NOMO-1 treated with dmso at 0.1 percent for 144 hours (cell line): ENCODE measurements around the gene BBC3.

ENCODE experiments used
- DNase-seq: peaks from one replicate; lab custom pipeline; 2025; ENCODE audit not compliant: unreplicated experiment; lab: John Stamatoyannopoulos, UW

BBC3 gene

GRCh38 chr19:47231215-47232054 is 436 bp upstream of the BBC3 start:
- DNase-seq: peak; percentile 68

DNA sequence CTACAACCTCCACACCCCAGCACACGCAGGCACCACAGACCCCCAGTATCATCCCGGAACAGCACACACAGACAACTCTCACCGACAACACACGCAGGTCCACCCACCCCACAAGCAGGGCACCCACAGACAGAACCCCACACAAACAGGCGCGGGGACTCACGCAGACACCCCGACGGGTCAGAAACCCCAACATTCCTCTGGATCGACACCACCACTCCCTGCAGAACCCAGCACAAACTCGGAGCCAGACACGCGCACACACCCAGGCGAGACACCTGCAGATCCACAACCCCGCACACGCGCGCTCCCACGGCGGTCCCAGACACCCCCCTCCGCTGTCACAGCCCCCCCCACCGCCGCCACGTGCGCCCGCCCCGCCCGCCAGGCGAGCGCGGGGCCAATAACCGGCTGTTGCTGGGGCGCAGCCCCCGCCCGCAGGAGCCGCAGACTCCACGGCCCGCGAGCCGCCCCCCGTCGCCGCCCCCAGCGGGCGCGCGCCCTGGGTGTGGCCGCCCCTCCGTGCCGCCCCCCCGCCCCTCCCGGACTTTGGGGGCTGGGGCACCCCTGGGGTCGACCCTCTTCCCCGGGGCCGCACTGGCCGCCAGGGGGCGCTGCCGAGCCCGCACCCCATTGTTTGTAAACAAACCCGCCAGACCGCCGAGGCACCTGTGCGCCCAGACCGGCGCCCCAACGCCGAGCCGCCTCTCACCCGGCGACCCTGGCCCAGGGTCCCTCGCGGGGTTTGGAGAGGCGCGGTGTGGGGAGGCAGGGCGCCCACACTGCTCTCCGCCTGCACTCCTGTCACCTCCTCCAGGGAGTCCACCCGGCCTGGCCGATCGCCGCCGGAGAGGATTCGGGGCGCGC is 712 bp downstream of the BBC3 start:
- DNase-seq: no peak

DNA sequence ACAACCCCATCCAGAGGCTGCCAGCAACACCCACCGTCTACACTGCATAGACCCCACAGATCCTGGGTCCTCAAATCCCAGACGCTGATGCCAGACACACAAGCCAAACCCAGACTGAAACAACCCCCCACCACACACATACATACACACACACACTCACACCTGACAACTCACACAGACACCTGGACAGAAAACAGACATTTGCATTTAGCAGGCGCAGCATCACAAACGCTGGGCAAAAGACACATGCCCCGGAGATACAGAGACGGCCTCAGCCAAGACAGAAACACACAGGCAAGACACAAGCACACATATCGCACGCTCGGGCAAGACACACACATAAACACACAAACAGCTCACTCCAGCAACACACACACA is 1.3 kb downstream of the BBC3 start:
- no peak for DNase-seq

GRCh38 chr19:47228937-47229675 is 1.9 kb downstream of the BBC3 start:
- DNase-seq: no peak

- DNase-seq: peak; percentile 69
These were observed 2.6 kb downstream of the BBC3 start for GRCh38 chr19:47228168-47228936.

DNA sequence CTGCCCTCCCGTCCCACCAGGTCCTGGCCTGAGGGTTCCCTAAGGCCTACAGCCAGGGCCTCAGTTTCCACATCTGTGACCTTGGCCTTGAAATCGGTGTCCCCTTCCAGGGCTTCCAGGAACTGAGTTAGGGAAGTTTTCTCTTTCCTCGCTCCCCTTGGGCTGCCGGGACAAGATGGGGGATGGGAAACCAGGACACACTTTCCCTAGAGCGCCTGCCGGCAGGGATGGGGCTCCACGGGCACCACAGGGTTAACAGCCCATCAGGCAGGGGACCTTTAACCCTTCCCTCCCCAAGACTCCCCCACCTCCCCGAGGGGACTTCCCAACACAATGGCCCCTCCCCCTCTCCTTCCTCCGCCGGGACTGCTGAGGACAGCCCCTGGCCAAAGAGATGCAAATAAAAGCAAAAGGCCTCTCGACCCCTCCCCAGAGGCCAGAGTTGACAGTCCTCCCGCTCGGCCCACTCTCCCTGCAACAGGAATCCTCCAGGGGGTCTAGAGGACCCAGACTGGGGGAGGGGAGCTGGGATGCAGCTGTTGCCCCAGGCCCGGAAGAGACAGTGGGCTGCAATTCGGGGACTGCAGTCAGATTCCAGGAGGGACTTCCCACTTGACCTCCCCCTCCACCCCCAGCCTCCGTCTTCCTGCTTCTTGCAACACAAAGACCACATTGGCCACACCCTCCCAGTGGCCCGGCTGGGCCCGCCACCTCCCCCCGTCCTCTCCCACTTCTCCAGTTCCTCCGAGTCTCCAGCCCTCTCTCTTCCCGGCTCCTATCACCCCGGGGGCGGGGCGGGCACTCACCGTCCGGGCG is 3.4 kb downstream of the BBC3 start:
- peak; percentile 74 for DNase-seq

DNA sequence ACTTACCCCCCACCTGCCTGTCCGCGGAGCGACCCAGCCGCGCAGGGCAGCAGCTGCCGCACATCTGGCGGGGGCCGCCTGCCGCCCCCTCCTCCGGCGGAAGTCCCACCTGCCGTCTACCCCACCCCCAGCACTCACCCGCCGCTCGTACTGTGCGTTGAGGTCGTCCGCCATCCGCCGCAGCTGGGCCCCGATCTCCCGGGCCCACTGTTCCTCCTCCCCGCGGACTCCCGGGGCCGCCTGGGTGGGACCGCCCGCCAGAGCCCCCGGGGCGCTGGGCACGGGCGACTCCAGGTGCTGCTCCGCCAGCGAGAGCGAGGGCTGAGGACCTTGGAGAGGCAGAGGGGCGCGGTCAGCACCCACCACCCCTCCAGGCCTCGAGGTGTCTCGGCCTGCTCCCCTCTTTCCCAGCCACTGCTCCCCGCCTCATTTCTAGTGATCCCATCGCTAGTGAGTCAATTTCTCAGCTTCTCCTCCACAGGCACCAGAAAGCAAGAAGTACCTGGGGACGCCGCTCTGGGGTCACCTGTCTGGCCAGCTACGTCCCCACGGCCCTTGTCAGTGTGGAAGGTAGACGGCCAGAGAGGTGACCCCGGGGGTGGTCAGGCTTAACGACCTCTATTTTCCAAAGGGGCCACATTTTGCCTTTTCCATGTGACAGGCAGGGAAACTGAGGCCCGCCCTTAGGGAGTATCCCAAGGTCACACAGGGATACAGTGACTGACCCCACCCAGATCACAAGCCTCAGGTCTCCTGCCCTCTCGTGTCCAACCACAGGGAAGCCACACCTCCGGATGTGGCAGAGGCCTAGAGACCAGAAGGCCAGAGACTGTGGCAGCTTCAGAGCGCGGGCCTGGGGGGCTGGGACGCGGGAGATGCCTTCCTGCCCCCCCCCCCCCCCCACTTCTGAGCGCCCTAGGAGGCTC is 4.3 kb downstream of the BBC3 start:
- DNase-seq: peak; percentile 90

DNA sequence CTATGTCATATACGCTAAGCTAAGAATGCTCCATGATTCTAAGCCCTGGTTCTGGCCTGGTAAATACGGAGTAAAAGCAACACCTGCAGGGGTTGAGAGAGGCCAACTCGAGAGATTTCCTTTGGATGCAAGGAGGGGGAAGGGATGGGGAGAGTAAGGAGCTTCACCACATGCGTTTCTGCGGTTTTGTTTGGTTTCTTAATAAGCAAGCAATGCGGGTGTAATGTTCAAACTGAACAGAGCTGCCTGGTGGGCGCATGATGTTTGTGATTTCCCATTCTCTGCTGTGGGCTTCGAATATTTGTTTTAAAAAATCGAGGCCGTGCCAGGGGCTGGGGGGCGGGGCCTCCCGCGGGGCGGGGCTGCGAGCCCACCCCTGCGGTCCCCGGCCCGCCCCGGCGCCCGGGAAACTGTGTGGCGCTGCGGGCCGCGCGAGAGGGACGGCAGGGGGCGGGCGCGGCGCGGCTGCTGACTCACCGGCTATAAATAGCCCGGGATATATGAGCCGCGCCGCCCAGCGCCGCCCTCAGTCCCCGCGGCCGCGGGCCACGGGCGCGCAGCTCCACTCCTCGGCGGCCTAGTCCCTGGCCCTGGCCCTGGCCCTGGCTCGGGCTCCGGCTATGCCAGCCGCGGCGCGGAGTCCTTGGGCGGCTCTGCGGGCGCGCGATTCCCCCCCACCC is 5.1 kb downstream of the BBC3 start:
- DNase-seq: peak; percentile 55

DNA sequence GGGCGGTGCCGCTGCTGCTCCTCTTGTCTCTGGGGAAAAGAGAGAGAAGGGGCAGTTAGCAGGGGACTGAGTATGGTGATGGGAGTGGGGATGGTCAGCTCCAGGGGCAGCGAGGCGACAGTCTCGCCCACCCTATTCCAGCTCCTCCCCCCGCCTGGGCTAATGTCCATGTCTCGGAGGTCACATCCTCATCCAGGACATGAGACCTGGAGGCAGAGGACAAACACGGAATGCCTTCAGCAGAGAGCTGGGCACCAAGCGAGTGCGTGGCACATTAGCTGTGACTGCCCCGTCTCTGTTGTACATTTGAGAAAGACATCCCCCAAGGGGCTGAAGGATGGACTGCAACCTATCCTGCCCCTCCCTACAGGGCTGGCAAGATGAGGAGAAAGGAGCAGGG is 9.1 kb downstream of the BBC3 start:
- no peak for DNase-seq

GRCh38 chr19:47221080-47221841 is 9.7 kb downstream of the BBC3 start:
- DNase-seq: no peak

GRCh38 chr19:47215581-47215980 is 15.4 kb downstream of the BBC3 start:
- no peak for DNase-seq

DNA sequence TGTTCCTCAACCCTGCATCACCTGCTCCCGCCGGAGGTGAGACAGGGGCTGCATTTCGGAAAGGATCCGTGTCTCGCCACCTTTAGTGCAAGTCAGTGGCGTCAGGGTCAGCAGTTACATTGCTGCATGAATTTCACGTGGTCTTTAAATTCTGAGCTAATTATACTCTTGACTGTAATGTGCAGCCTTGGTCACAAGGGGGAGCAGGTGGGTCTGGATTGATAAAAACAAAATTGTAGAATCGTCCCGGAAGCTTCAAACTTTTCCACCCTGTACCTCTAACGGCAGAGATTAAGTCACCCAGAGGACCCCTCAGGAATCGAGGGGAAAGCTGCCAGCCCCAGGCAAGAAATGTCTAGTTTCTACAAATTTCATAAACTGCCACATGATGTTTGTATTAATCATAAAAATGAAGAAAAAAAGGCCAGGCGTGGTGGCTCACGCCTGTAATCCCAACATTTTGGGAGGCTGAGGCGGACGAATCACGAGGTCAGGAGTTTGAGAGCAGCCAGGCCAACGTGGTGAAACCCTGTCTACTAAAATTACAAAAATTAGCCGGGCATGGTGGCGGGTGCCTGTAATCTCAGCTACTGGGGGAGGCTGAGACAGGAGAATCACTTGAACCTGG is 20.2 kb downstream of the BBC3 start:
- peak; percentile 63 for DNase-seq

DNA sequence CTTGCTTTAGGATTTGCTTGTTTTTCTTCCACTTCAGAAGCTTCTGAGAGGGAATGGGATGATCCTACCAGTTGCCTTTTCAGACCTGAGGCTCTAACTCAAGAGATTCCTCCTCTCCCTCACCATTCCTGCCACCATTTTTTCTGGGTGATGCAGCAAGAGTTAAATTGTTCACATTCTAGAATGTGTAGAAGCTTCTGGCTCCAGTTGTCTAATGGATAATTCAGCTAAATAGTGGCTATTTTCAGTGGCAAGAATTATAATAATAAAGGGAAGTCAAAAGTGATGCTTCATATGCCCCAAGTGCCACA is 20.9 kb downstream of the BBC3 start:
- no peak for DNase-seq

GRCh38 chr19:47209319-47210179 is 21.4 kb downstream of the BBC3 start:
- DNase-seq: no peak

DNA sequence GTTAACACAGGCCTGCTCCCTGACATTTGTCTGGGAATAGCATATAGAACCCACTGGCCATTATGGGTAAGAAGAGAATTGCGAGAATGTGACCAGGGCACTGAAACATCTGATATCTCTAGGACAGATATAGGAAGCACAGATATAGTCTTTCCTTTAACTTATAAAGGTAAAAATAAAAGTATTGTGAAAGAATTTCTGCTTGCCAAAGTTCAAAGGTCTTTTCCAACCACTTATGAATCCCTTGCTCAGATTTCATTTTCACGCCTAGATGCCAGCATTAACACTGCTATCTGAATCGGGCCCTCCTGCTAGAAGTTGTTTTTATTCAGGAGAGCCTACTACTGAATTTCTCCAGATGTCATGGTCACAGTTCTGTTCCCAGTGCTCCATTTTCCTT is 27.7 kb downstream of the BBC3 start:
- no peak for DNase-seq

DNA sequence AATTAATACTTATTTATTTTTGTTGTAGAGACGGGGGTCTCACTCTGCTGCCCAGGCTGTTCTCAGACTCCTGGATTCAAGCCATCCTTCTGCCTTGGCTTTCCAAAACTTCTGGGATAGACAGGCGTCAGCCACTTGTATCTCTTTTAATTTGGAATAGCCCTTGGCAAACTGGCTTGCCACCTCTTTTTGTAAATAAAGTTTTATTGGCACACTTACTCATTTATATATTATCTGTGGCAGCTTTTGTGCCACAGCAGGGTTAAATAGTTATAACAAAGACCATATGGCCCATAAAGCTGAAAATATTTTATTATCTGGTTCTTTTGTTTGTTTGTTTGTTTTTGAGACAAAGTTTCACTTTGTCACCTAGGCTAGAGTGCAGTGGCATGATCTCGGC is 30.5 kb downstream of the BBC3 start:
- DNase-seq: no peak
